Ovary (tissue), 3 donors: ENCODE results near the gene CIROP.

Experiments used
- EP300 ChIP-seq: sonication (generic); formaldehyde crosslinking; IDR thresholded peaks from one replicate; pipeline ENCODE4 v1.6.1; 2017; ENCODE audit warnings: antibody characterized with exemption
- POLR2A ChIP-seq: fragments of 450-650 bp; IDR thresholded peaks from one replicate; pipeline ENCODE4 v1.6.1; 2017; ENCODE audit warnings: antibody characterized with exemption, mild to moderate bottlenecking, moderate library complexity
- TF ChIP-seq, protein P1 (sequence below), 3 donors: fragments of 450-650 bp in 2 of 3; fragments of 200-600 bp in 1 of 3; IDR thresholded peaks; one replicate each; pipeline versions ENCODE4 v1.5.1 to v1.8.0; 2016 to 2022; ENCODE audit warnings: antibody characterized with exemption in 3 of 3, mild to moderate bottlenecking in 1 of 3
- donor health status: DM: no; HTN: no; CAD: no.

DNA sequence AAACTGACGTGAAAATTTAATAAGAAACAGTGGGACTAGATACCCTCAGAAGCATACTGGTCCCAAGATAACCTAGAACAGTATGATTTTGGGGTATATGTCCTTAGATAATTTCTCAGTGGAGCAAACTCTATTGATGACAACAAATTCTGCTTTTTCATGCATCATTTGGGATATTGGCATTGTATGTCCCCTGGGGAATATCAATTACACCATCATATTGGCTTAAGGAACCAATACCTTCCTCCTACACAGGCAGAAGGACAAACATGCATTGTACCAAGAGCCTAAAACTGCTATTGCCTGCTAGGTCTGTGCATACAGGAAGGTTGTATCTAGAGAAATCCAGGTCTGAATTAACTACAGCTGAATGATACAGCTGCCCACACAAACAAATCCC lies 29.9 kb downstream of the CIROP start:
- TF ChIP-seq EP300 (no peak), POLR2A (no peak)
- TF ChIP-seq, protein P1, sequence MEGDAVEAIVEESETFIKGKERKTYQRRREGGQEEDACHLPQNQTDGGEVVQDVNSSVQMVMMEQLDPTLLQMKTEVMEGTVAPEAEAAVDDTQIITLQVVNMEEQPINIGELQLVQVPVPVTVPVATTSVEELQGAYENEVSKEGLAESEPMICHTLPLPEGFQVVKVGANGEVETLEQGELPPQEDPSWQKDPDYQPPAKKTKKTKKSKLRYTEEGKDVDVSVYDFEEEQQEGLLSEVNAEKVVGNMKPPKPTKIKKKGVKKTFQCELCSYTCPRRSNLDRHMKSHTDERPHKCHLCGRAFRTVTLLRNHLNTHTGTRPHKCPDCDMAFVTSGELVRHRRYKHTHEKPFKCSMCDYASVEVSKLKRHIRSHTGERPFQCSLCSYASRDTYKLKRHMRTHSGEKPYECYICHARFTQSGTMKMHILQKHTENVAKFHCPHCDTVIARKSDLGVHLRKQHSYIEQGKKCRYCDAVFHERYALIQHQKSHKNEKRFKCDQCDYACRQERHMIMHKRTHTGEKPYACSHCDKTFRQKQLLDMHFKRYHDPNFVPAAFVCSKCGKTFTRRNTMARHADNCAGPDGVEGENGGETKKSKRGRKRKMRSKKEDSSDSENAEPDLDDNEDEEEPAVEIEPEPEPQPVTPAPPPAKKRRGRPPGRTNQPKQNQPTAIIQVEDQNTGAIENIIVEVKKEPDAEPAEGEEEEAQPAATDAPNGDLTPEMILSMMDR (IDR thresholded peaks at IDR 0.05), result no peak
